ENCODE results near the gene SMARCA5.

The SMARCA5 gene

DNA sequence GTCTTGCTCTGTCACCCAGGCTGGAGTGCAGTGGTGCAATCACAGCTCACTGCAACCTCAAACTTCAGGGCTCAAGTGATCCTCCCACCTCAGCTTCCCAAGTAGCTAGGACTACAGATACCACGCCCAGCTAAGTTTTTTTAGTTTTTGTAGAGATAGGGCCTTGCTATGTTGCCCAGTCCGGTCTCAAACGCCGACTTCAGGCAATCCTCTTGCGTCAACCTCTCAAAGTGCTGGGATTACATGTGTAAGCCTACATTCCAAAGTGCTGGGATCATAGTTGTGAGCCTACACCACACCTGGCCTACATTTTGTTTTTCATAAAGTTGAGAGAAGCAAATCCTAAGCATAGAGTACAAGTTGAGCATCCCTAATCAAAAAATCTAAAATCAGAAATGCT is 42.2 kb downstream of the SMARCA5 start:
- DNase-seq (ENCODE audit: low spot score), result no peak
- in situ Hi-C loops (cut with MboI; ENCODE audit: low pct_unique_long_range_greater_than_20kb, low sequenced_read_pairs, unreplicated experiment), result loop anchor here (25.0 kb wide), 1 partner anchor 357 kb away; the partner anchor contains the start of gene GYPE
- TF ChIP-seq, protein P1, sequence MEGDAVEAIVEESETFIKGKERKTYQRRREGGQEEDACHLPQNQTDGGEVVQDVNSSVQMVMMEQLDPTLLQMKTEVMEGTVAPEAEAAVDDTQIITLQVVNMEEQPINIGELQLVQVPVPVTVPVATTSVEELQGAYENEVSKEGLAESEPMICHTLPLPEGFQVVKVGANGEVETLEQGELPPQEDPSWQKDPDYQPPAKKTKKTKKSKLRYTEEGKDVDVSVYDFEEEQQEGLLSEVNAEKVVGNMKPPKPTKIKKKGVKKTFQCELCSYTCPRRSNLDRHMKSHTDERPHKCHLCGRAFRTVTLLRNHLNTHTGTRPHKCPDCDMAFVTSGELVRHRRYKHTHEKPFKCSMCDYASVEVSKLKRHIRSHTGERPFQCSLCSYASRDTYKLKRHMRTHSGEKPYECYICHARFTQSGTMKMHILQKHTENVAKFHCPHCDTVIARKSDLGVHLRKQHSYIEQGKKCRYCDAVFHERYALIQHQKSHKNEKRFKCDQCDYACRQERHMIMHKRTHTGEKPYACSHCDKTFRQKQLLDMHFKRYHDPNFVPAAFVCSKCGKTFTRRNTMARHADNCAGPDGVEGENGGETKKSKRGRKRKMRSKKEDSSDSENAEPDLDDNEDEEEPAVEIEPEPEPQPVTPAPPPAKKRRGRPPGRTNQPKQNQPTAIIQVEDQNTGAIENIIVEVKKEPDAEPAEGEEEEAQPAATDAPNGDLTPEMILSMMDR (IDR thresholded peaks at IDR 0.05; ENCODE audit: extremely low read depth, insufficient read depth, missing control alignments), result no peak

DNA sequence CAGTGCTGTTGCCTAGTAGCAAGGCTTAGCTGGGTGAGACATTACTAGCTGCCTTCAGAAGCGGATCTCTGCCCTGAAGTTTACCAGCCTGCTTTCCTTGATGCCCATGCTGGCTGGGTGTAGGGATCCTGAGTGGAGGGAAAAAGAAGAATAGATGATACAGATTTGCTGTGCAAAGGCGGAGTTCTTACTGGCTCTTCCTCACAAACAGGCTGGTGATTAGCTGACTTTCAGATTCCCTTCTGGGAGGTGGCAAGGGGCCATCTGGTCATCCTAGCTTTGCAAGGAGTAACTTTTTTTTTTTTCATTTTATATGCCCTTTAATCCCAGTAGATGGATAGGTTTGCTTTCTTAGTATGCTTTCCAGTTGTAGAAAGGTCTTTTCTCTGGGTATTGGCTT is 44.8 kb downstream of the SMARCA5 start:
- in situ Hi-C loops (cut with MboI; ENCODE audit: low pct_unique_long_range_greater_than_20kb, low sequenced_read_pairs, unreplicated experiment), result loop anchor here (25.0 kb wide), 1 partner anchor 354 kb away; the partner anchor contains the start of gene GYPE
- TF ChIP-seq, protein P1 (IDR thresholded peaks at IDR 0.05; ENCODE audit: extremely low read depth, insufficient read depth, missing control alignments), result no peak
- no peak for DNase-seq (ENCODE audit: low spot score)

DNA sequence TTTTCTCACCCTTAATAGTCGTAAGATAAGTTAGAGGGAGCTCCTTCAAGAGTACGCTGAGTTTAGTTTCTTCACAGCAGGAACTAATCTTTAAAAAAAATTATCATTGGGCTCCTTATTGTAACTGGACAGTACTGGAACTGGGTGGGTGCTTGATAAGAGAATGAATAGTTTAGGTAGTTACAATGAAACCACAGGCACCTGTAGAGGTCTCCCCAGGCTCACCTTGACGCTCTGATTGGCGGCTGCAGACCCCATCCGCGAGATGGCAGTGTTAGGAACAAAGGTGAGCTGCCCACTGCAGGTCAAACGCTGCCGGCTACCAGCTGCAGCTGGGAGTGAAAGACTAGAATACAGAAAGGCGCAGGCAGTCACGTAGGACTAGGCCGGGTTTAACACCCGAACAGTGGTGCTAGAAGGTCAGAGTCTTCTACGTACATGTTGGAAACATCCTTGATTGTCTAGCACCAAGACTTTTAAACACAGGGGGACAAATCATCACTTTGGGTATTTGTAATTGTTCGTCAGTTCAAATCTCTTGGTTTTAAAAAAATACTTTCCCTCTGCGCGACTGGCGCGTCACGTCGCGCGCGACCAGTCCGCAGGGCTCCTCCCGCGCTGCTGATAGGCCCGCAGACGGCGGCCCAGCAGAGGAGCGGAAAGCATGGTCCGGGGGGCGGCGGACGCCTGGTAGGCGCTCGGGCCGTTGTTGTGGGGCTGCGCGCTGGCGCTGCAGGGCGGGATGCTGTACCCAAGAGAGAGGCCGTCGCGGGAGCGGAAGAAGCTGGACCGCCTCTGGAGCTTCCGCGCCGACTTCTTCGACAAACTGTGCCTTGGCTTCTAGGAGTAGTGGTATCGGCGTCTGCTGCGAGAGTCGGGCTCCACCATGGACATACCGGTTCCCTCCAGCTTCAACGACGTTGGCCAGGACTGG is 45.6 kb downstream of the SMARCA5 start:
- TF ChIP-seq, protein P1 (IDR thresholded peaks at IDR 0.05; ENCODE audit: extremely low read depth, insufficient read depth, missing control alignments), result peak; percentile 83
- in situ Hi-C loops (cut with MboI; ENCODE audit: low pct_unique_long_range_greater_than_20kb, low sequenced_read_pairs, unreplicated experiment), result loop anchor here (25.0 kb wide), 1 partner anchor 353 kb away; the partner anchor contains the start of gene GYPE
- DNase-seq (ENCODE audit: low spot score), result peak; percentile 69

DNA sequence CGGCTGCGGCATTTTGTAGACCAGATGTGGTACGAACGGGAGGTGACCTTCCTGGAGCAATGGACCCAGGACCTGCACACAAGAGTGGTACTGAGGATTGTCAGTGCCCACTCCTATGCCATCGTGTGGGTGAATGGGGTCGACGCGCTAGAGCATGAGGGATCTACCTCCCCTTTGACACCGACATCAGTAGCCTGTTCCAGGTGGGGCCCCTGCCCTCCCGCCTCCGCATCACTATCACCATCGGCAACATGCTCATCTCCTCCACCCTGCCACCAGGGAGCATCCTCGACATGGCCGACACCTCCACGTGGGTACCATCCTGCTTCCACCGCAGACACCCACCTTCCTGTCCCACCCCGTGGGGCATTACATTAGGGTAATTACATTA is 46.2 kb downstream of the SMARCA5 start:
- TF ChIP-seq, protein P1 (IDR thresholded peaks at IDR 0.05; ENCODE audit: extremely low read depth, insufficient read depth, missing control alignments), result peak; percentile 36
- in situ Hi-C loops (cut with MboI; ENCODE audit: low pct_unique_long_range_greater_than_20kb, low sequenced_read_pairs, unreplicated experiment), result loop anchor here (25.0 kb wide), 1 partner anchor 353 kb away; the partner anchor contains the start of gene GYPE
- DNase-seq (ENCODE audit: low spot score), result peak; percentile 34

DNA sequence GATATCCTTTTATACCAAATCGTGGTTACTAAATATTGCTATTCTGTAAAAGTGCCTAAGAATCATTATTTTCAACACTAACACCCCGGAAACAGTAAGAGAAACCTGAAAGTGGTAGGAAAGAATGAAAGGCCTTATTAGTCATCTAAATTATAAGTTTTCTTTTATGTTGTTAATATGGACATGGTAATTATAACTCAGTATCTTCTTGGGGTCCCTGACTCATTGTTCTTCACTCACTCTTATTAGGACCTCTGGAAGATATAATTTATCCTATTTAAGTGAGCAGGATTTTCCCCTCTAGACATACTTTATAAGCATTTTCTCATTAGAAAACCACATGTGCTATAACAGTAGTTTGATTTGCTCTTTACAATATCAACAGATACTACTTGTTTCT is 51.0 kb downstream of the SMARCA5 start:
- TF ChIP-seq, protein P1 (IDR thresholded peaks at IDR 0.05; ENCODE audit: extremely low read depth, insufficient read depth, missing control alignments), result no peak
- no peak for DNase-seq (ENCODE audit: low spot score)
- in situ Hi-C loops (cut with MboI; ENCODE audit: low pct_unique_long_range_greater_than_20kb, low sequenced_read_pairs, unreplicated experiment), result loop anchor here (25.0 kb wide), 1 partner anchor 348 kb away; the partner anchor contains the start of gene GYPE

DNA sequence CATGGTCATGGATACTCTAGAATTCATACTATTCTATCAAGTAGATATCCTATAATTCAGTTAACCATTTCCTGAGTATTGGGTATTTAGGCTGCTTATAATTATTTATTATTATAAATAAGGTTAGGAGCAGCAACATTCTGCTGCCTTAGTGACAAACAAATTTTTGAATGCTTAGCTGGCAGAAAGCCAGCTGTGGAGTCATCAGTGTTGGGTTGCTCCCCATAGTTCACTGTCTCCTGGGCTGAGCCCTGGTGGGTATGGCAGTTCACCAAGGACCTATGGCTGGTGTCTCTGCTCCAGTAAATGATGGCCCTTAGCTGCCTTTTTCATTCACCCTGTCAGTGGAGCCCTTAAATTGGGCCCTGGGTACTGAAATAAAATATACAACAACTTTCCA is 61.8 kb downstream of the SMARCA5 start:
- in situ Hi-C loops (cut with MboI; ENCODE audit: low pct_unique_long_range_greater_than_20kb, low sequenced_read_pairs, unreplicated experiment), result no loop called here
- TF ChIP-seq, protein P1 (IDR thresholded peaks at IDR 0.05; ENCODE audit: extremely low read depth, insufficient read depth, missing control alignments), result no peak
- no peak for DNase-seq (ENCODE audit: low spot score)

All from GM13977 (cell line).